GM12801 (cell line): ENCODE measurements around the gene SEBOX.

ENCODE experiments used
- CTCF ChIP-seq: IDR thresholded peaks from one replicate; pipeline ENCODE4 v1.5.1; 2011; ENCODE audit warnings: control low read depth; ENCODE audit not compliant: insufficient read length; ENCODE audit errors: extremely low read depth

Gene SEBOX

GRCh38 chr17:28342313-28342712 is 22.7 kb downstream of the SEBOX start:
- no peak for TF ChIP-seq CTCF

- no peak for TF ChIP-seq CTCF
These were observed 23.5 kb downstream of the SEBOX start for GRCh38 chr17:28341516-28341915.

GRCh38 chr17:28340374-28340773 is 24.6 kb downstream of the SEBOX start:
- TF ChIP-seq CTCF, result no peak

GRCh38 chr17:28339431-28339830 is 25.6 kb downstream of the SEBOX start:
- no peak for TF ChIP-seq CTCF

GRCh38 chr17:28338056-28338768 is 26.8 kb downstream of the SEBOX start:
- TF ChIP-seq CTCF, result no peak

GRCh38 chr17:28335959-28336871 is 28.8 kb downstream of the SEBOX start:
- no peak for TF ChIP-seq CTCF

- TF ChIP-seq CTCF, result no peak
These were observed 29.6 kb downstream of the SEBOX start, which contains the start of the genes IFT20 and TNFAIP1 for GRCh38 chr17:28335201-28335958. Gene IFT20 (minus strand): TSS chr17:28335472. CDS start chr17:28331985, 3,487 bp downstream. Gene TNFAIP1 (plus strand): TSS chr17:28335761. CDS start chr17:28339522, 3,761 bp downstream.
